GM21367 (cell line): ENCODE results near the gene CALR.
"Not testable (repeated sequence)": the region's sequence is repeated elsewhere in the genome, so short reads cannot be mapped to it uniquely, and the experiment has no call there.

Source experiments
- ATAC-seq: cut with Tn5 transposase; IDR thresholded peaks from one replicate; pipeline ENCODE4 v1.9.1; 2021; ENCODE audit not compliant: unreplicated experiment

Gene CALR

GRCh38 chr19:12976109-12976508 is 37.7 kb downstream of the CALR start:
- ATAC-seq, result not testable (repeated sequence)

- ATAC-seq, result no peak
Measured at GRCh38 chr19:12979974-12980373, 41.6 kb downstream of the CALR start.

- ATAC-seq, result no peak
Measured at GRCh38 chr19:12982648-12983047, 44.2 kb downstream of the CALR start.

- ATAC-seq, result no peak
Measured at GRCh38 chr19:12983091-12983490, 44.7 kb downstream of the CALR start.

GRCh38 chr19:12983542-12984142 is 45.2 kb downstream of the CALR start:
- no peak for ATAC-seq

GRCh38 chr19:12984143-12984627 is 45.8 kb downstream of the CALR start:
- no peak for ATAC-seq

GRCh38 chr19:12984683-12985048 is 46.3 kb downstream of the CALR start:
- ATAC-seq, result no peak

- no peak for ATAC-seq
Measured at GRCh38 chr19:12985049-12985776, 46.8 kb downstream of the CALR start.

GRCh38 chr19:12986726-12987125 is 48.3 kb downstream of the CALR start:
- ATAC-seq, result no peak

- ATAC-seq, result no peak
Measured at GRCh38 chr19:12987190-12987589, 48.8 kb downstream of the CALR start.

GRCh38 chr19:12987781-12988180 is 49.4 kb downstream of the CALR start:
- ATAC-seq, result no peak

- no peak for ATAC-seq
Measured at GRCh38 chr19:12990431-12990830, 52.0 kb downstream of the CALR start.

GRCh38 chr19:12990853-12991252 is 52.4 kb downstream of the CALR start:
- no peak for ATAC-seq

GRCh38 chr19:12991296-12991695 is 52.9 kb downstream of the CALR start:
- no peak for ATAC-seq

GRCh38 chr19:12992729-12993128 is 54.3 kb downstream of the CALR start:
- ATAC-seq, result no peak

GRCh38 chr19:12993562-12993961 is 55.2 kb downstream of the CALR start:
- ATAC-seq, result no peak
